GM20431 (cell line): ENCODE results near the gene EPHA8.

Experiments
- in situ Hi-C: fragments of 300-500 bp; cut with MseI, MboI; formaldehyde crosslinking; loops from one replicate; pipeline ENCODE4 v1.15.0; 2020; ENCODE audit warnings: low sequenced_read_pairs; ENCODE audit not compliant: unreplicated experiment

EPHA8 gene

DNA sequence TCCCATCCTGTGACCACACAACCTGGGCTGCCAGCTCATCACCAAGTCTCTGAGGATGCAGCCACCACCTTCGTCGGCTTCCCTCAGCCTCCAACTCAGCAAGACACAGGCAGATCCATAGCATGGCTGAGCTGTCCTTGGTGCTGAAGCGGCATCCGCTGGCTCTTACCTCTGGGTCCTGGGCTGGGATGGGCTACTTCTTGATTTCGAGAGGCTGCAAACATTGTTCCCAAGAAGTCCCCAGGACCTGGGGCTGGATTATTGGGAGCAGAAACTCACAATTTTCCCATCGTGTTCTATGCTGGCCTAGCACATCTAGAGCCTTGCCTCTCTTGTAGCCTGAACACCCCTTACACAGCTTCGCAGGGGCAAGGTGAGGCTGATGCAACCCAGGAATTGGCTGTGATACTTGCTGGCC is 48.2 kb downstream of the EPHA8 start:
- in situ Hi-C loops: no loop called here

DNA sequence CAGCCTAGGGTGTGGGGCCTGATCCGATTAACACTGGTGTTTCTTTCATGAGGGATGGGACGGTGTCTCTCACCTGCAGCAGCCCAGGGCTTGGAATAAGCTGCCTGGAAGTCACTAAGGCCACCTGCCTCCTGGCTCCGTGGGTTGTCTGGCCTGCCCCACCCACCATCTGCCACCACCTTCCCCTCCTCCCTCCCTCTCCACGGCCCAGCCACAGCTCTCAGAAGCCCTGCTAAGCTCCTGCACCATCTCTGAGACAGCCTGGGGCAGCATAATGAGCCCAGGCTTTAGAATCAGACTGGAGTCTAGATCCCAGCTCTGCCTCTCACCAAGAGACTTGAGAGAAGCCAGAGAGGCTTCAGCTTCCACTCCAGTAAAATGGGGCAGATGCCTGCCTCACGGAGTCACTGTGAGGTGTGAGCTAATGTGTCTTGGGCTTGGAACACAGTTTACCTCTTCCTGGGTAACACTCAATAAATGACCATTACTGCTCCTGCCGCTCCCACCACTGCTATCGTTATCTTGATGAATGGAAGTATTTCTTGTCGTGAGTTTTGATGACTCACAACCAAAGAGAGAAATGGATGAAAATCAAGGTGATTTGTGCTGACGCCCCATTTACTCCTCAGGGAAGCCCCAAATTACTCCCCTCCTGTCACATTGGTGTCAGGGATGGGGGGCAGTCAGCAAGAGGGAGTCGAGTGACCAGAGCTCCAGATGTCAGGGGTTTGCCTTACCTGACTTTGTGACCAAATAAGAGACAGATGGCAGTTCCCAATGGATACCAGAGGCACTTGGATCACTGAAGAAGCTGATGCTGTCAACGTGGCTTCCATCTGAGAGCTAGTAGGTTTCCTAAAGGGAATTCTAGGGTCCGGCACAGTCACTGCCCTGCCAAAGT is 49.6 kb downstream of the EPHA8 start:
- in situ Hi-C loops: no loop called here

DNA sequence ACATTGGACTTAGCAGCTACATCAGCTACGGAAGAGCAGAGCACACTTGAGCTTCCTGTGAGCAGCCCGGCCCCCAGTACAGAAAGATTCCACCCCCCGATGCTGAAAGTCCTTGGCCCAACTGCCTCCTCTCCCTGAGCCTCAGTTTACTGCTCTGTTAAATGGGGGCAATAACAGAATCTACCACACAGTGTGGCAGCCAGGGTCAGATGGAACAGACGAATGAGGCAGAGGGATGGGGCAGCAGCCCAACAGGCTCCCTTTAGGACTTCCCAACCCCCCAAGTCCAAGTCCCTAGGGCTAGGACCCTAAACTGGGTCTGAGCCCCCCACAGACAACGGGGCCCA is 50.3 kb downstream of the EPHA8 start:
- in situ Hi-C loops: no loop called here

DNA sequence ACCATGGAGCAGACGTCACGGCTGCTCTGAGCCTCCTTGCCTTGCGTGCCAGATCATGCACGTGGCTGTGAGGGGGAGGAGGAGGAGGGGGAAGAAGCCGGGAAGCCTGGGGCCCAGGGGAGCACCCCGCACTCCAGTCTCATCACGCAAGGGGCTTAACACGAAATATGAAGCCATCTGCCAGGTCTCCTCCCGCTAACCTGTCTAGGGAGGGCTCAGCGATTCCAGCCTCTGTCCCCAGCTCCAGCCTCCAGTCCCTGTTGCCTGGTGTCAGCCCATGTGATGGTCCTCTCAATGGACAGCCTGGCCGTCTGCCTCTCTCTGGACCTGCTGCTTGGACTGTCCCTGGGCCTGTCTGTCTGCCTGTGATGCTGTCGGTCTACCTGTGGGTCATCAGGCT is 50.7 kb downstream of the EPHA8 start:
- in situ Hi-C loops: no loop called here

DNA sequence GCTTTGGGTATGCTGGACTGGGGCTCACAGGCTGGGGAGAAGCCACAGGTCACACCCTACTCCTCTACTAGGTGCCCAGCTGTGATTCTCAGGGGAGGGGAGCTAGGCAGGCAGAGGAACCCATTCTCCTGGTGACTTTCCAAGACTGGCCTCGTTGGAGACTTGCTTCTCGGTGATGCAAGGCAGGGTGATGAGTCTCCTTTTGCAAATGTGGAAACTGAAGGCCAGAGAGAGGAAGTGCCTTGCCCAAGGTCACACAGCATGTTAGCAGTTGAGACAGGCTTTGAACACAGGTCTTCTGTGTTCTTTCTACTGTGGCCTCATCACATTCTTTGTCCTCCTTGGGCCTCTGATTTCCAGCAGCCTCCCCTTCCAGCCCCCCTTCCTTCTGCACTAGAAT is 52.6 kb downstream of the EPHA8 start:
- in situ Hi-C loops: no loop called here

DNA sequence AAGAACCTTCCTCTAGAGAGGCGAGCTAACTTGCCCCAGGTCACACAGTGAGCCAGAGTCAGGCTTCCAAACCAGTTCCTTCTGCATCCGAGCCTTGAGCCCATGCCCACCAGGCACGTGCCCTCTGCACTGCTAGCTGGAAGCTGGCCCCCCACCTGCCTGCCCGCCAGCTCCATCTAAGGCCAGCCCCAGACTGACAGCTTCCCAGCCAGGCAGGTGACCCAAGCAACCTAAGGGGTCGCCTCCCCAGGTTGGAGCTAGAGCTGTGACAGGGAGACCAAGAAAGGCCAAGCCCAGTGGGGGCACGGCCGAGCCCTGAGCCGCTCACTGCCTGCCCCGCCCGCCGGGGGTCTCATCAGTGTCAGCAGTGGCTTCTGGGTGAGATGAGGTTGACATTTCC is 53.3 kb downstream of the EPHA8 start:
- in situ Hi-C loops: no loop called here

DNA sequence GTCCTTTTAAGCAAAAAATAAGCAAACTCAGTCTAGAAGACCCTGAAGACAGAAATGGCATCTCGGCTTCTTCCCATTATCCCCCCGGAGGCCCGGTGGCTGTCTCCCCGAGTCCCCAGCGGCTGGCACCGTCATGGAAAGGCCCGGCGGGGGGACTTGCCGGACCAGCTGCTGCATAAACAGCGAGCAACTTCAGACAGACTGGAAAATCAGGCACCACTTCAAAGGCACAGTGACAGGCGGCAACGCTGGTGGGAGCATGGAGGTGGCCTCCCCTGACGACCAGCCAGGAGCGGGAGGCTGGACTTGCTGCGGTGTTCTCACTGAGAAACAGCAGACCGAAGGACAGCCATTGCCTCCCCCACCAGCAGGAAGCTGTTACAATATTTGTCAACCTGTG is 54.8 kb downstream of the EPHA8 start:
- in situ Hi-C loops: no loop called here

DNA sequence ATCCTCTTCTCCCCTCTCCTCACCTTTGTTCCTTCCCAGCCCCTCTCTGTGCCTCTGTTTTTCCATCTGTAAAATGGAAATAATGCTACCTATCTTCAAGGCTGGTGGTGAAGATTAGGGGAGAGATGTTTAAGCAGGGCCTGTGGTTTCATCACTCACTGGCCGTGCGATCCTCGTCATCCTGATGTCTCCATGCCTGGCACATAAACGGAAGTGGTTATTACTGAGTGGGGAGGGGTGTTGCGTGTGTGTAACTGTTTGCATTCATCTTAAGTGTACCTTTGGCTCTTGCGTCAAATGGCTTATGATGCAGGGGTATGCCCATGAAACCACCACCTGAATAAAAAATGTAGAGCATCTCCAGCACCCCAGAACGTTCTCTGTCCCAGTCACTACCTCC is 56.0 kb downstream of the EPHA8 start:
- in situ Hi-C loops: no loop called here

DNA sequence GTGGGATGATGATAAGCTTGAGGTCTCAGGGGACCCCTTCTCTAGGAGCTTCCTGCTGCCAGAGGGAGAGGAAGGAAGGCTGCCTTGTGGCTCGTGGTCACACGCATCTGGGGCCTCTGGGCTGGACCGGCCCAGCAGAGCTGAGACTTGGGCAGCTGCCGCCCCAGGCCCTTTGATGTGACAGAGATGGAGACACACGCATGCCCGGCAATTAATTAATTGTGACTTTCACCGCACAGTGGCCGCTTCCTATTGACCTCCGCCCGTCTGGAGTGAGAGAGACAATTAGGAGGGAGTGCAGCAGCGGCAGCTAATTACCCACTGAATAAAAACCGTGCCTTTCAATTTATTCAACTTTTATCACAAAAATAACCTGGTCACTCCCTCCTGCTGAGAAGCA is 56.5 kb downstream of the EPHA8 start:
- in situ Hi-C loops: no loop called here

DNA sequence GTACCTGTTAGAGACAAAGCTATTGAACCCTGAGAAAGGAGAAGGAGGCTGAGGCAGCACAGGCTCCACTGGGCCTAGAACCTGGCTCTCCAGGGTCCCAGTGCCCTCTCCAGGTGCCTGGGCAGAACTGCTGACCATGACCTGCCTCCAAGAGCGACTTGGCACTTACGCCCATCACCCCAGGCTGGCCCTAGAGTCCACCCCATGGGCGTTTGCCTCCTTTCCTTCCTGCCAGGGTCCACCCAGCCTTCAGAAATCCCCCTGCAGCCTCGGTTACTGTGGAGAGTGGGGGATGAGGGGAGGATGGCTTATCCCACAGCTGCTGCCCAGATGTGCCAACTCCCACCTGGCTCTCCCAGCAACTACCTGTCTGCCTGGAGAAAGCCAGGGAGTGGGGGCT is 58.5 kb downstream of the EPHA8 start:
- in situ Hi-C loops: no loop called here

DNA sequence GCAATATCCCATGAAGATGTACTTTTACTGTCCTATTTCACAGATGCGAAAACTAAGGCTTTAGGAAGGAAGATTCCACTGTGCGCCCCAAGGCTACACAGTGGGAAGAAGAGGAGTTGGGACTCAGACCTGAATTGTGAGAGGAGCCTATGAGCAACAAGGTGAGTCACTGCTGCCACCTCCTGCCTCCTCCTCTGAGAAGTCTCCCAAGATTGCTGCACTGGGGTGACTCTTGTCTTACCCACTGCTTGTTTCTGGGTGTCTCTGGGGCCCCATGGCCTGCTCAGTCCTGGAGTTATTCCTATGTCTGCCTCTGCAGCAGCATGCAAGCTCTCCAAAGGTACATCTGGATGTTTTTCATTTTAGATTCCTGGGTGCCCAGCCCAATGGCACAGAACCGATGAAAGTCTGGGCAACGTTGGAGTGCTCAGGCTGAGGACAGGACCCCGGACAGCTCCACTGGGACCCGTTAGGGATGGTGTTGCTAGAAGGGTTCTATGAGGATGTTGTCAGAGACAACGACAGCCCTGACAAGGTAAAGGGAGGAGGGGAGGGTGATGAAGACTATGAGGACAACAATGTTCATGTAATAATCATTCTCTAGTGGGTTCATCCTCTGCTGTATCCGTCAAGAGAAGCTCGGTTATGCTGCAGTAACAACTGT is 62.1 kb downstream of the EPHA8 start:
- in situ Hi-C loops: loop anchor here (25.0 kb wide), 1 partner anchor 488 kb away; the partner anchor contains the start of gene WNT4

DNA sequence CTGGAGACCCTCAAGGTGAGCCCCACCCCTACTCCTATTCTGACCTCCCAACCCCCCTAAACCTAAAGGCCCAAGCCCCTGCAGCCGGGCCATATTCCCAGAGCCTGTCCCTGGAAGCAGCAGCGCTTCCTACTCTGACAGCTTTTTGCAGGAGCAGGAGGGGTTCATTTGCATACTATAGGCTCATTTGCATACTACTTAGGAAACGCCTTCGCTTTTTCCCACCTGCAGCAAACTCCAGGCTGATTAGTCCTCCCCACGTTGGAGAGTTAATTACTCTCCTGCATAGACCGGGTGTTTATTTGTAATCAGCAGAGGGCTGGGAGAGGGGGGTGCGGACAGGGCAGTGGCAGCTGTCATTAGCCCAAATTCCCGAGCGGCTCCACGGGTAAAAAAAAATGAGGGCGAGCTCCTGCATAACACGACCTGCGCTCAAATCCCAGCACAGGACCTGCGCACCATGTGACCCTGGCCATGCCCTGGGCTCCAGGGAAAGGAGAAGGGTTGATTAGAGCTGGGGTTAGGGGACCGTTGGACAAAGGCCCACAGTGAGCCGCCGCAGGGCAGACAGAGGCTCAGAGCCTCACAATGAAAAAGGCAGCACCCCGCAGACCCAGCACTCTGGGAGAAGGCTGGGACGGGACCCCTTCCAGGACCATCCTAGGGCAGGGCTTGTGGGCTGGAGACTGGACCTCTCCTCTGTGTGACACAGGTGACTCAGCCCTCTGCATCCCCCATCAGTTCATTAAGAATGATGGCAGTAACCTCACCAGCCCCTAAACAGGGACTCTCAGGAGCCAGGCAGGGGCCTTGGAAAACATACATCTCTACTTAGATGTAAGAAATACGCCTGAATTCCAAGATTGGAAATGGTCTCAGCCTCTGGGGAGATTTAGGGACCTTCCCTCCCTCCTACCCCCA is 63.2 kb downstream of the EPHA8 start:
- in situ Hi-C loops: loop anchor here (25.0 kb wide), 1 partner anchor 489 kb away; the partner anchor contains the start of gene WNT4

DNA sequence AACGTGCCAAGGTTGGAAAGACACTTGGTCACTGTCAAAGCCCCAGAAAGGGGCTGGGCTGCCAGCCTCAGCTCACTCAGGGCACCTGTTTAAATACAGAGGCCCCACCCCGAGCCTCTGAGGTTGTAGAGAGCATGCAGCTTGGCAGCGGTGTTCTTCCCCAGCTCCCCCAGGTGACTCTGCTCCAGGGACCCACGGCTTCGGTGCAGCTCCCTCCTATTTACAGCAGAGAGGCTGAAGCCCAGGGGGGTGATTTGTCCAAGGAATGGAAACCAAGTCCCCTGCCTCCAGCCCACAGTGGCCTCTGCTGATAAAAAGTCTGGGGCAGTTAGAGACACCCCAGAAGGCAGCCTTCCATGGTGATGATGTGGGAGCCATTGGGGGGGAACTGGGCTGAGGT is 64.0 kb downstream of the EPHA8 start:
- in situ Hi-C loops: loop anchor here (25.0 kb wide), 1 partner anchor 490 kb away; the partner anchor contains the start of gene WNT4

DNA sequence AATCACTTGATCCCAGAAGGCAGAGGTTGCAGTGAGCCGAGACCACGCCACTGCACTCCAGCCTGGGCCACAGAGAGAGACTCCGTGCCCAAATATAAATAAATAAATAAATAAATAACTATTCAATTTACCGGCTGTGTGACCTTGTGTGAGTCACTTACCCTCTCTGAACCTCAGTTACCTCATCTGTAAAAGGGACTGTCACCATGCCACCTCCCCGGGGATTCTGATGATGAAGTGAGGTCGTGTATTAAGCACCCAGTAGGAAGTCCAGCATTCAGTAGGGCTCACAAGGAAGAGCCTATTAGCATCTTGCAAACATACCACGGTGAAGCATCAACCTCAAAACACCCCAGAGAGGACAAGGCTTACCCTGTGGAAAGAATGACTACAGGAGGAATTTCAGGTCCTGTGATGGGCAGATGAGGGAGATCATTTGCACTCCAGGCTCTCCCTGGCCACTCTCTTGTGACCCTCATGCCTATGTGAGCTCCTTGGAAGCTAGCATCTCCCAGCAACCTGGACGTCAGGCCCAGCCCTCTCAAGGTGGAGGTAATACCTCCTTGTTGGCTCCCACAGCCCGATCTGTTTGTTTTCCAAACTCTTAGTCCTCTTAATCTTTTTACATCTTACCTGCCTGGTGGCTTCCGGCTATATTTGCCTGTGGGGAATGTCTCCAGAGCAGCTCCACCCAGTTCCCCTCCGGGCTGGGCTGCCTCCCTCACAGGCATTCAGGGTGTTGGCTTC is 65.6 kb downstream of the EPHA8 start:
- in situ Hi-C loops: loop anchor here (25.0 kb wide), 1 partner anchor 492 kb away; the partner anchor contains the start of gene WNT4

DNA sequence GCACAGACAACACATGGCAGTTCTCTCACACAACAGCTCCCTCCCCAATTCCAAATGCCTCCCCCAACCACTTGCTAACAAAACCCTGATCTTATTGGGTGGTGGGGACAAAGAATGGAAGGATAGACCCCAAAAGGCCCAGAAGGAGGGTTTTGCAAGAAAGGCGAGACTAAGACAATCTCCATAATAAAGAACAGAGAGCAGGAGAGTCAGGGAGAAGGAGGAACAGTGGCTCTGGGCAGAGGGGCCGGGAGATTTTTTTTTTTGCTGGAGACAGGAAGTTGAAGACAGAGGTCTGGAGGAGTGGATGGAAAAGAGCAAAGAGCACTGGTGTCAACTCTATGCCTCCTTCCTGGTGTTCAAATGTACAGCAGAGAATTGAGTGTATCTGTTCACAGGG is 66.6 kb downstream of the EPHA8 start:
- in situ Hi-C loops: loop anchor here (25.0 kb wide), 1 partner anchor 493 kb away; the partner anchor contains the start of gene WNT4

DNA sequence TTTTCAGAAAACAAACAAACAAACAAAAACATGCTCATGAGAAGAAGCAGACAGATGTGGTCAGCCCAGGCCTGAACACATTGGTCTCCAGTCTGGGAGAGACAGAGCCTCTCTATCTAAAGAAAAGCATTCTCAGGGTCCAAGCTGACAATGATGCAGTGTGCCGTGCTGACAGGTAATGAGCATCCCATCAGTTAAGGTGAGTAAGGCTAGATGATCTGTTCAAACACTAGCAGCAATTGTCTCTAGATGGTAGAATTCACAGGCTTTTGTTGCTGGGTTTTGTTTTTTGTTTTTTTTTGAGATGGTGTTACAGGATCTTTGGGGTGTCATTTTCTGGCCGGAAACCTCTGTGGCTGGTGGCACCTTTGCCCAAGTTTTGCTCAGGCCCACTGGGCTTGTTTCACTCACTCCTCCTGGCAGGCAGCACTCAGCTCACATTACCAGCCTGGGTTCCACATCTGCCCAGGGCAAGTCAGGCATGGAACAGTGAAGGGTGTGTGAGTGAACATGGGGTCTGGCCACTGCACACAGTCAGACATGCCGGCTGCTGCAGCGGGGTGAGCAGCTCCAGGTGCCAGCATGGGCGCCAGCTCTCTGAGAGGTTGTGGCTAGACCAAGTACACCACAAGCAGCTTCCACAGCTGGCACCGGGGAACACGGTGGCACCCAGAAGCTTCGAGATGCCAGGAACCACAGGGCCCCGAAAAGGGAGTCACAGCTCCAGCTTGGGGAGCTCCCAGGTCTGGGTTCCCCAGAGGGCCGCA is 70.6 kb downstream of the EPHA8 start:
- in situ Hi-C loops: loop anchor here (25.0 kb wide), 1 partner anchor 497 kb away; the partner anchor contains the start of gene WNT4

DNA sequence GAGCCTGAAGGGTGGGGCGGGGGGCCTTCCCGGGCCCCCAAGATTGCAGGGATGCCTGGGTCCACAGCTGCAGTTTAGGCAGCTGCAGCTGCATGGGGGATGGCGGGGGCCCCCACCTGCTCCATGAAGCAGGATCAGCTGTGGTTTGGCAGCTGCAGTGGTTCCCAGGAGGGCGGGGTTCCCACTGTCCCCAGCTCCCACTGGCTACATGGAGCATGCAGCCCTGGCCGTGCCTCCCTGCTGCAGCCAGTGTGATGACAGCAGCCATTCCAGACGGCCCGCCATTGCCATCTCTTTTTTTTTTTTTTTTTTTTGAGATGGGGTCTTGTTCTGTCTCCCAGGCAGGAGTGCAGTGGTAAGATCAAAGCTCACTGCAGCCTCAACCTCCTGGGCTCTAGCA is 72.1 kb downstream of the EPHA8 start:
- in situ Hi-C loops: loop anchor here (25.0 kb wide), 1 partner anchor 498 kb away; the partner anchor contains the start of gene WNT4

DNA sequence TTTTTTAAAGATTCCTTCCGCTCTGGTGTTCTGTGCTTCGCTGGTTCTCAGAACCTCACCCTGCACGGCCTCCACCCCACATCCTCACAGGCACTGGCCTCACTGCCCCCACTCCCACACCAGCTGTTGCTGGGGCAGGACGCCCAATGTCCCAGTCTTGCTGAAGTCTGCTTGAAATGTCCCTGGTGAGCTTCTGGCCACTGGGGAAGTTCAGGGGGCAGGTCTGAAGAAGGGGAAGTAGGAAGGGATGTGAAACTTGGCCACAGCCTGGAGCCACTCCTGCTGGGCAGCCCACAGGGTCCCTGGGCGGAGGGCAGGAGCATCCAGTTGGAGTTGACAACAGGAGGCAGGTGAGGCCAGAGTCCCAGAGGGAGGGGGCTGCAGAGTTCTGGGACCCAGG is 73.1 kb downstream of the EPHA8 start, which contains the start of gene C1QA:
Gene C1QA (plus strand): TSS at position 276 of the 400 bp plus-strand sequence. CDS start 989 bp downstream, outside the sequence.
- in situ Hi-C loops: loop anchor here (25.0 kb wide), 1 partner anchor 499 kb away; the partner anchor contains the start of gene WNT4
